ENCODE results near the gene MGST1. TPM values are rescaled to one million over a fixed set of nuclear protein-coding genes. Genes with fewer than 3 reads are reported as not detected.

Gene MGST1, protein sequence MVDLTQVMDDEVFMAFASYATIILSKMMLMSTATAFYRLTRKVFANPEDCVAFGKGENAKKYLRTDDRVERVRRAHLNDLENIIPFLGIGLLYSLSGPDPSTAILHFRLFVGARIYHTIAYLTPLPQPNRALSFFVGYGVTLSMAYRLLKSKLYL
- 10 to 100 TPM; 38.4 to 43.3 (median 43.0) TPM for polyA plus RNA-seq (ENCODE audit: insufficient read length in 3 of 3)

DNA sequence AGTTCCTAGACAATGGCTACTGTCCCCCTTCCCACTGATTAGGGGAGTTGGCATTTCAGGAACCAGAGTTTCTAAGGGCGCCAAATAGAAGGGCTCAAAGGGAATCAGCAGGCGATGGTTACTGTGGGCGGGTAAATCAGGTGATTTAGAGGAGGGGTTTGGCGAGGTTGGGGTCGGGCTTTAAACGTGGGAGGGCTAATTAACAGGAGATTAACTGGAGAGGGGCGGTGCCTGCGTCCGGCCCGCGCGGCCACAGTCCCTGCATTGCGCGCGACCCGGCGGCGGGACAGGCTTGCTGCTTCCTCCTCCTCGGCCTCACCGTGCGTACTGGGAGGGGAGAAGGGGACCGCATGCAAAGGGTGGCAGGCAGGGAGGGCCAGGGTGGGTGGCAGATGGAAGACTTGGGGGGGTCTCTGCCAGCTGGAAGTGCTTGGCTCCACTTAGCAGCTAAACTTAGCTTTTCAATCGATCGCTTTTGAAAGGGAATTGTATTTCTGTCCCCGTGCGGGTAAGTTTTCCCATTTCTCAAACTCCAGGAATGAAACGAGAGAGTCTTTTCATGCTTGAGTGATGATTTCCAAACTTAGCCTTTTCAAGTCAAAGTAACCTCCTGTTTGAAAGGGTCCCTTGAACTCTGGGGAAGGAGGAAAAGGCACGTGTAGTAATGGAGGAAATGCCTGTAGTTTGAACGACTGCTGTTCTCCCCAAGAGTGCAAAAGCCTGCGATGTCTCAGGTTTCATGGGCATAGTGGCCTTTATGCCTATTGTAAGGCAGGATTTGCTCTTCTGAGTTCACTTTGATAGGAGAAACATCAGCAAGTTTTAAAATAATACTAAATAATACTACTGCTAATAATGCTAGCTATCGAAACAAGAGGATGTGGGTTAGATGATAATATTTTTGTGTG, at the start of gene MGST1:
Gene MGST1, plus strand, starts transcription at position 255 of the 908 bp plus-strand sequence. CDS start 6,608 bp downstream, outside the sequence.
- peak; percentile 29 to 47 (median 34) for DNase-seq (ENCODE audit: low read depth in 3 of 3, low spot score in 2 of 3)

DNA sequence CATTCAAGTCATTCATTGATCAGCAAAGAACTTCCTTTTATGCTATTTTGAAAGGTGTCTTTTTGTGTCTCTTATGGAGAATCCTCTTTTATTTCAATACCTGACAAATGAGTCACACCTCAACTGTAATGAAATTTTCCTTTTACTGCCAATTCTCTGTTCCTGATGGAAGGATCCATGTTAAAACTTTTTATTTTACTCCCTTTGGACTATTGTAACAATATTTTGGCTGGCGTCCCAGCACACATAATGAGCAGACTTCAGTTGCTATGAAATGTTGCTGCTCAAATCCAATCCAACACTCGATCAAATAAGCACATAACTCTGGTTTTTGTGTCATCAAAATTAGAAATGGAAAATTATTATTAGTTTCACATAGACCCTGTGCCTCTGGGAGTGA, 48.0 kb upstream of the MGST1 start:
- DNase-seq (ENCODE audit: low read depth in 3 of 3, low spot score in 2 of 3) = no peak

DNA sequence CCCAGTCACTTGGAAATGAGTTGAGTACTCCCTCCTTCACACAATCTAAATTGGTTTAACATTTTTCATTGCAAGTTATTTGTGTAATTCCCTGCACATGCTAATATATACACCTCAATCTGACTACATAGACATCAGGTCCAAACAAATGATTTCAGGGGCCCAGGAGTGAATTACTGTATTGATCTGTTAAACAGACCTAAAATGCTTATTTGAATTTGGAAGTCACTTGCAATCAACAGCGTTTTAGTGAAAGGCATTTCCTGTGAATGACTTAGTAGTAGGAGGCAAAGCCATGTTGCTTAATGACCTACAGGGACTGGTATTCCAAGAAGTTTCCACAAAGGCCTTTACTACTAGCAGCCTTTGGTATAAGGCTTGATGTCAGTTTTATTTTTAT, 47.3 kb upstream of the MGST1 start:
- DNase-seq (ENCODE audit: low read depth in 3 of 3, low spot score in 2 of 3) = no peak

DNA sequence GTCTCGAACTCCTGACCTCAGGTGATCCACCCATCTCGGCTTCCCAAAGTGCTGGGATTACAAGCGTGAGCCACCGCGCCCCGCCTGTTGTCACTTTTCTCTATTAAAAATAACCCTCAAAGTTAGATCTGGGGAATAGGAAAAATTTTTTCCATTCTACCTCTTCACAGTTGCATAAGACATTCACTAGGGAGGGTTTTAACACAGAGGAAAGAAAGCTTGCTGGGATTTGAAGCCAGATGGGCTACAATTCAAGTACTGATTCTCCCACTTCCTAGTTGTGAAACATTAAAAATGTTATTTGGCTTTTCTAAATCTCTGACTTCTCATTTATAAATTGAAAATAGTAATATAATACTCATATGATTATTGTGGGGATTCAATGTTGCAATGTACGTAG, 46.7 kb upstream of the MGST1 start:
- no peak for DNase-seq (ENCODE audit: low read depth in 3 of 3, low spot score in 2 of 3)

DNA sequence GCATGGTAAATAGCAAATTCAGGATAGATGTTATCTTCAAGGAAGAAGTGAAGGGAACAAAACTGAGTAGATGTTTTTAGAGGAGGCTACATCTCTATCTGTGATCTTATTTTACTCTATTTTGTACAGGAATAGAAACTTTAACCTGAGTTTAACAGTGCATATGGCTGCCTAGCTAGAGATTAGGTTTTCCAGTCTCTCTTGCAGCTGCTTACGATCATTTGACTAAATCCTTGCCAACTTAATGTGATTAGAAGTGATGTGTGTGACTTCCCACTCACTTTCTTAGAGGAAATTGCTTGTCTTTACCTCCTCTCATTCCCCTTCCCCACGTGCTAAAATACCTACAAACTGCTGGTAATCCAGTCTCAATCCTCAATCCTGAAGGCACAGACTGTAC, 43.5 kb upstream of the MGST1 start:
- DNase-seq (ENCODE audit: low read depth in 3 of 3, low spot score in 2 of 3) = no peak

DNA sequence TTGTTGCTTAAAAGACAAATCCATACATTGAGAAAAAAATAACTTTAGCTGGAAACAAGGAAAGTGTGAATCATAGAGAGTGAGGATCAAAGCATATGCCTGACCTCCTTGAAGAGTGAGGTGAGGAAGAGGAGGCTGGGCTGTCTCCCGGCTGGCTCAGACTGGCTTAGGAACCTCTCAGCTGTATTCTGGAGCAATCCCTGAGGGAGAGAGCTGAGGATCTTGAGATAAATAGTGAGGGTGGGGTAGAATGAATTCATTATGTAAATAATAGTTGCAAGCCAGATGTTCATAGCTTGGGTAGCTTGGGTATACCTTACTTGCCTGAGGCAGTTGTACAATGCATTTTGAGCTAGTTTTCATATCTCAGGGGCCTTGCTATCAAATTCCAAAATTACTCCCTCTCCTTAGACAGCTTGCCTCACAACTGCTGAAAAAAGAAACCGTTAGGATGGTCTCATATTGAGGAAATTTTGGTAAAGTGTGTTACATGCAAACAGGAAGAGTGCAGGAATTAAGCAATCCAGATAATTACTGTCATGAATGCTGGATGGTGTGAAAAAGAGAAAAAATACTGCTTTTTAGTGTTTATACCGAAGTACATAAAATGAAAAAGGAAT, 39.5 kb upstream of the MGST1 start:
- no peak for DNase-seq (ENCODE audit: low read depth in 3 of 3, low spot score in 2 of 3)

DNA sequence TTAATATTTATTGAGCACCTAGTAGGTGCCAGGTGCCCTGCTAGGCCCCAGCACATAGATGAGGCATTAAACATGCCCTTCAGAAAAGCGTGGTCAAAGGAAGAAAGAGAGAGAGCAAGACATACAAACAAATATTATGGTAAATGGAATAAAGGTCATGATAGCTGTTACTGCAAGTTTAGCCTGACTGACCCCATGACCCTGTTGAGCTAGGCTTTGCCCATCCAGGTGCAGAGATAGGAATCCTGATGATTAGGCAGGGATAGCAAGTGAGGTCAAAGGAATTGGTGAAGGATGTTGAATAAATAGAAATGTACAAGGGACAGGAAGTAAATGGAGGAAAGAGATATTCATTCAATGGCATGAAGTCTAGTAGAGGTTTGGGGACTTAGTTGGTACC, 36.5 kb upstream of the MGST1 start:
- no peak for DNase-seq (ENCODE audit: low read depth in 3 of 3, low spot score in 2 of 3)

DNA sequence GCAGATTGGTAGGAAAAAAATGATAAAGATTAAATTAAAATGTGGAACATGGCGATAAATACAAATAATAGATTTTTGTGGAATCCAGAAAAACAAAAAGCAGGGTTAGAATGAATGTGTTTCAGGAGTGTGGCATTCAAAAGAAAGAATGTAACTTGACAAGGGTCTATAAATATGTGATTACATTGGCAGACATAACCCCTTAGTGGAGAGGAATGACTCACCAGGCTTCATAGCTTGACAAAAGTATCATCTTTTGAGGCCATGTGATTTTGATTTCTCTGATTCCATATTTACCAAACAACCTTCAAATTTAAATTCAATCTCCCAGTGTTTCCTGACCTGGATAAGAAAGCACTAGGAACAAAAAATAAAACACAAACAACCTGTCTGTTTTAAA, 24.4 kb upstream of the MGST1 start:
- no peak for DNase-seq (ENCODE audit: low read depth in 3 of 3, low spot score in 2 of 3)

DNA sequence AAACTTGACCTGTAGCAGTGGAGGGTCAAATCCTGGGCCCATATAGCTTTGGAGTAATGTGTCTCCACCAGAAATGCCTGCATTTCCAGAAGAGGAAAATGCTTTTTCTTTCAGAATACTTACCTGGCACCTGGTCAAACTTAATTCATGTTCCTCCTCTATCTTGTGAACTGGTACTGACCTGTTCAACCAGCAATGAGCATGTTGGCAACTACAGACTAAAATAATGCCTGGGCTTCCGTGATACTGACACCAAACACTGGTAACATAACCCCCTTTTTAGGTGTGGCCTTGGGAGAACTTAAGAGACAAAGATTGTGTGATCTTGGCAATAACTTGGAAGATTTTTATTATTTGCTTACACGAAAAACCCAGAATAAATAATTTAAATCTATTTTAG, 23.8 kb upstream of the MGST1 start:
- DNase-seq (ENCODE audit: low read depth in 3 of 3, low spot score in 2 of 3) = no peak

DNA sequence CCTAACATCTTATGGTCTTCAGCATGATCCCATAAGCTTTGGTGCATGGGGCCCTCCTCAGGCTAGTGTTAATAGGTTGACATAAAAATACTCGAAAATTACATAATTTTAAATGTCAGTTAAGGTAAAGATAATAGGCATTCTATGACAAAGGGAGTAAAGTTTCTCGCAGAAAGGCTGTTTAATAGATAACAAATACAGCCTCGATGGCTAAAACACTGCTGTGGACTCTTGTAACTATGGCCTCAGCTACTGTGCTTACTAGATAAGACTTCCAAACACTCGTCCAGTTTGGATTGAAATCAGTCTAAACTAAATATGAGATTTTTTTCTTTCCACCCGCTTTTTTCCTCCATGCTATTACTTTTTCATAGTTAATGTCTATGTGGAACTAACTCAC, 23.2 kb upstream of the MGST1 start:
- DNase-seq (ENCODE audit: low read depth in 3 of 3, low spot score in 2 of 3) = no peak

DNA sequence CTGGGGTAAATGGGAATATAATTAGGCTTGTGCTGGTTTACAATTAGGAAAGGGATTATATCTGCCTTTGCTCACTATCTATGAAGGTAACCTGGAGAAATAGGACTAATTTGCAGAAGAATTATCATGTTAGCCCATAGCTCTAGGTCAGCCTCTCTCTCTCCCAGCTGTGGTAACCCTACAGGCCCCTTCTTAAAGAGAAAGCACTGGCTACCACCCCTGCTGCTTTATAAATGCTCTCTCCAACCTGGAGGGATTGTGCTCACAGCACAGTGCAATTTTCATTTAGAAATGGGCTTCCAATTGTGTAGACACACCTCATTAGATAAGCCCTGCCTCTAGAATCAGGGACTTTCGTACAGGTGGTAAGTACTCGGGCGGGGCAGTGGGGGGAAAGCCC, 22.7 kb upstream of the MGST1 start:
- no peak for DNase-seq (ENCODE audit: low read depth in 3 of 3, low spot score in 2 of 3)

DNA sequence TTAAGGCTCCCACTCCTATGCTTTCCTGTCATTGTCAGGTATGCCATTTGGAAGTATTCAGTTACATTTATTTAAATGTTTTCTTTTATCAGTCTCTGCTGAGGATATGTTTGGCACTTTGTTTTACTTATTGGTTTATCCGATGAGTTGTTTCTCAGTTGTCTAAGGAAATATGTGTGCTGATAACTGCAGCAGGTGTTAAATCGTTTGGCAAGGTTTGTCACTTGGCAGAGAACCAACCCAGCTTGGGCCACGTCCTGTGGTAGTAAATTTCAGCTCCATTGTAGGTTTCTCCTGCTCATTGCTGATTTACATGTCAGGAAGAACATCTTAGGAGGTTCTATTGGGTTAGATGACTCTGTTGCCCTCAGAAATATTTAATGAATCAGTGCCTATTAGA, 22.0 kb upstream of the MGST1 start:
- no peak for DNase-seq (ENCODE audit: low read depth in 3 of 3, low spot score in 2 of 3)

DNA sequence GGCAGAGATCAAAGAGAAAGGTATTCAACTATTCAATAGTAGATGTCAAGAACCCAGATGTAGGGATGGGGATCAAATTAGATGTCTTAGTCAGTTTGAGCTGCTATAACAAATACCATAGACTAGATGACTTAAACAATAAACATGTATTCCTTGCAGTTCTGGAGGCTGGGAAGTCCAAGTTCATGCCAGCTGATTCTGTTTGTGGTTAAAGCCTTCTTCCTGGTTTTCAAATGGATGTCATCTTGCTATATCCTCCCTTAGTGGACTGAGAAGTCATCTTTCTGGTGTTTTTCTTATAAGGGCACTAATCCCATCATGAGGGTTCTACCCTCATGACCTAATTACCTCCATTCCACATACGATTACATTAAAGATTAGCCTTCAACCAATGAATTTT, 19.5 kb upstream of the MGST1 start:
- DNase-seq (ENCODE audit: low read depth in 3 of 3, low spot score in 2 of 3) = no peak

DNA sequence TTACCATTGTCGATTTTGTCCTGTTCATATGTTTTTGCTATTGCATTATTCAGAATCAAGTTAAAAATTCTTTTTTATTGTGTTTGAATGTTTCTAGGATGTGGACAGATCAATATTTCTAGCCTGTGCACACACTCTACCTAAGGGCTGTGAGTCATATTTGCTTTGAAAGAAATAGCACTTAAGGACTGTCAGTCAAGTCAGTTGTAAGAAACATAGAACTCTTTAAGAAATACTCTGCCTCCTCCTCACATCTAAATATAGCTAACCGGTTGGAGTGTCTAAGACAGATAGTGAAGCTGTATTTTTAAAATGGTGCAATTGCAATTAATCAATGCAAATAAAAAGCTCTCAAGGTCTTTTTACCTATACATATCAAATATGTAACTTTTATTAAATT, 17.9 kb upstream of the MGST1 start:
- DNase-seq (ENCODE audit: low read depth in 3 of 3, low spot score in 2 of 3) = no peak

DNA sequence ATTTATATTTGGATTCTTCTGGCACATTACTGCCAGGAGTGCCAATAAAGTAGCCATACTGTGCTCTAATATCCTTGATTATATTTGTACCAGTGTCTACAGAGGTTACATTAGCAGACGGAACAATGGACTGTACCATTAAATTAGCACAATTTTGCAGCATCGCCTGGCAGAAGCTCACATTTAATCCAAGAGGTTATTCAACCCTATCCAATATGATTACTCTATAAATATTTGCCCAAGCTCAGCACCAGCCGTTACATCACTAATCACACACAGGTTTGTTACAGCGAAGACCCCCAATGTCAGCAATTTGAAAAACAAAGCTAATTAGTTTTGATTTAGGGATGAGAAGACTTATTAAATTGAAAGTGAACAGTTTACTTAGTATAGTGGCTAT, 16.9 kb upstream of the MGST1 start:
- DNase-seq (ENCODE audit: low read depth in 3 of 3, low spot score in 2 of 3) = no peak

DNA sequence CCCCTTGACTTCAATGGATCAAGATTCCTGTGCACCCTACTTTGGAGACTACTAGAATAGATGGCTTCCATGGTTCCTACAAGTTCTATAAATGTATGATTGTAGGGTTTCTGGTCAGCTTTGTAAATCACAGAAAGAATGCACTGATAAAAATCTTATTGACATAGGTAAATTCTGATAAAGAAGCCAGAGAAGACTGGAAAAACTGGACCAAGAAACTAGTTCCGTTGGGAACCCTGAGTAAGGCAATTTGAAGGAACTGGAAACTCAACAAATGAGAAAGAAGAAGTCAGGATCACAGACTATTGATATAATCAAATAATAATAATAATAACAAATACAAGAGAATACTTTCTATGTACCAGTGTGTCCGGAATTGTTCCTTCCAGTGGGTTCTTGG, 15.4 kb upstream of the MGST1 start:
- DNase-seq (ENCODE audit: low read depth in 3 of 3, low spot score in 2 of 3) = no peak

DNA sequence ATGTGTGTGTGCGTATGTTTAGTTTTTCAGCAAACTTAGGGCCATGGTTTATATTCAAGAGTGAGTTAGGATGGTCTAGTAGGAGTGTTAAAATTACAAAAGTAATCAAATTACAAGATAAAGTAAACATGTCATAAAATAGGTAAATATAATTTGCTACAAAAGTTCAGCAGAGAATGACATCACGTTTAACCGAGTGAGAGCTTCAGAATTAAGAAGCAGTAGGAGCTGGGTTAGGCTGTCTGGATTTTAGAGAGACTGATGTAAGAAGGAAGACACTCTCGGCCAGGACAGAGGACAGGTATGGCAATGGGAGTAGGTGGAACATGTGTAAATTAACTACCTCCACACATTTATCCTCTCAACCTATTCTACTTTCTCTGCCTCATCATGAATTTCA, 11.6 kb upstream of the MGST1 start:
- DNase-seq (ENCODE audit: low read depth in 3 of 3, low spot score in 2 of 3) = no peak

DNA sequence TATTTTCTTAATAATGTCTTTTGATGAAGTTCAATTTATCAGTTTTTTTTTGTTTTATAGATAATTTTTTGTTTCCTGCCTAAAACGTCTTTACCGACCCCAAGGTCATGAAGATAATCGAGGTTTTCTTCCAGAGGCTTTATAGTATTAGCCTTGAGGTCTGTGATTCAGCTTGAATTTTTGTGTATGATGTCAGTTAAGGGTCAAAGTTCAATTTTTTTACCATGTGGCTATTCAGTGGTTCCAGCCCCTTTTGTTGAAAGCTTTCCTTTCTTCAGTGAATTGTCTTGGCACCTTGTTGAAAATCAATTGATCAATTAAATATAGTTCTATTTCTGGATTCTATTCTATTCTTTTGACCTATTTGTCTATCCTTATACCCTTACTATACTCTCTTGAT, 3.2 kb upstream of the MGST1 start:
- no peak for DNase-seq (ENCODE audit: low read depth in 3 of 3, low spot score in 2 of 3)

DNA sequence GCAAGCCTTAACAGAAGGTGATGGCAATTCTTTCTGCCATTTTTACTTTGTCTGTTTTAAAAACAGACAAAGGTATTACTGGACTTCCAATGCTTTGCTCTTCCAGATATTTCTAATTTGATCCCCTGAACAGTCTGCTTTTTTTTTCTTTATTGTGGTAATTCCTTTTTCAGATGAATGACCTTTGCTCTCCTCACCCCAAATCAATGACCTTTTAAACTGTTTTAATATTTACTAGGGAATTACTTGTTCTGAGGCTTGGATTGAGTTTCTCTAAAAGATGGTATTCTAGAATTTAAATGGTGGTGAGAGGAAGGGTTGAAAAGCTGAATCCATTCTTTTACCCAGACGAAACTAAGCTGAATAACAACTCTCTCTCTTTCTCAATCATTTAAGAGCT, 2.3 kb upstream of the MGST1 start:
- DNase-seq (ENCODE audit: low read depth in 3 of 3, low spot score in 2 of 3) = no peak

DNA sequence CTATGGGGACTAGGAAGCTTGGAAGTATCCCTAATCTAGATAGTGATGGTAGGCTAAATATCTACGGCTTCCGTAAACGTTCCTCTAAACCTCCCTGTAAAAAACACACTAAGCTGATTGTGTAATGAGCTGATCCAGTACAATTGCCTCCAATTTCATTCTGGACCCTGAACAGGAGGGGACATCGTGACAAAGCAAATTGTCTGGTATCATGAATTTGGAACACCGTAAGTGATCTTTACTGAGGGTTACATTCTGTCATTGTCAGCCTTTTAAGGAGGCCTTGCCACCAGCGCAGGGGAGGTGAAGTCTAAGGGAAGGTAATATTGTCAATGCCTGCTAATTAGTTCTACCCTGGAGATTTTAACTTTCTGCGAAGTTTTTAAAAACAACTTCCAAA, 487 bp upstream of the MGST1 start:
- DNase-seq (ENCODE audit: low read depth in 3 of 3, low spot score in 2 of 3) = no peak

DNA sequence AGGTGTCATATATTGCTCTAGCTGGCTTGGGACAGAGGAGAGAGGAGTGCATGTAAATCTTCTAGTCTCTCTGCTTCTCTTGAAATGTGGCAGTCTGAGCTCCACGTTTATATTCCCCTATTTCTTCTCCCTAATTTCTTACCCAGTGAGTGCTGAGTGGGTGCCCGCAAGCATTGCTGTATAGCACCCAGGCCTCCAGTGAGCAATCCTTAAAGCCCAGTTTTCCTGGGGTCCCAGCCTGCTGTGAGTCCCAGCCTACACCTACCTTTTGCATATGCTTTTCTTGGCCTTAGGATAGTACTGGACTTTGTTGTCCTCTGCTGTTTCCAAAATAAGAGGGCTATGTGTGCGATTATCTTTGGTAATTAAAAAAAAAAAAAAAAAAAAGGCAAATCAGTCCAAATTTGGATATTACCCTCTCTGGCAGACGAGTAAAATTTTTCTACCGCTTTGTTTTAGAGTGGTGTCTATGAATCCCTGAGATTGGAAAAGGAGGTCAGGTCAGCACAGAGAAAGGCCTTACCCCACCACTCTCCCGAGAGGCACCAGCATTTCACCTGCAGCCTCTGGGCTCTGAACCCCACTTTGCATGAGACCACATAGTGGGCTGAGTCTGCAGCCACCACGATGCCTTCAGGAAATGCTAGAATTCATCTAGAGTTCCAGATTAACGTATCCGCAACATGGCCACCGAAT, 1.1 kb downstream of the MGST1 start:
- DNase-seq (ENCODE audit: low read depth in 3 of 3, low spot score in 2 of 3) = no peak

DNA sequence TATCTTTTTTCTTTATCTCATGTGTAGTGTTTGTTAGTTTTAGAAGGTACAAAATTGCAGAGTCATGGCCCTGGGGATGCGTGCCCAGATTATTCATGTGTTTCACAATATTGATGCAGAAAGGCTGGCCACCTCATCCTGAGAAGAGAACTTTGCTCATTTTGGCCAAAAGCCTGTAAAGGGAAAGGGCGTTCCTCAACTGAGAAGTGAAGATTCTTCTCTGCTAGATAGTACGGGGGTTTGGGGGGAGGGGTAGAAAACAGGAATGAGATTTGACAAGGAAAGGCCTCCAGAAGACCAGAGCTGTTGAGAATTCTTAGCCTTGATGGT, 1.7 kb downstream of the MGST1 start:
- no peak for DNase-seq (ENCODE audit: low read depth in 3 of 3, low spot score in 2 of 3)
